Osteoblast (primary cell): ENCODE results near the gene CCDC28A. TPM values are rescaled to one million over a fixed set of nuclear protein-coding genes. Genes with fewer than 3 reads are reported as not detected.
A peak's percentile ranks its signal among the peaks of the same experiment; 100 is the strongest.

Experiments used
- DNase-seq: peaks from one replicate; pipeline ENCODE4 v3.0.0; 2011; ENCODE audit warnings: low spot score, mixed read lengths; ENCODE audit not compliant: insufficient read length; ENCODE audit errors: missing footprints
- H2AFZ ChIP-seq: 2 replicates; pipeline ENCODE4 v1.6.0; 2011; ENCODE audit warnings: mild to moderate bottlenecking, low read length
- H3K27ac ChIP-seq: 2 replicates; pipeline ENCODE4 v1.5.1; 2011; ENCODE audit warnings: mild to moderate bottlenecking, low read depth, low read length, moderate library complexity
- H3K27me3 ChIP-seq: 2 replicates; pipeline ENCODE4 v1.6.0; 2012; ENCODE audit warnings: mild to moderate bottlenecking, control low read depth, inconsistent platforms, low read length, moderate library complexity; ENCODE audit not compliant: insufficient read depth
- H3K36me3 ChIP-seq: 2 replicates; pipeline ENCODE4 v1.5.1; 2011; ENCODE audit warnings: mild to moderate bottlenecking, low read length, control low read depth, moderate library complexity; ENCODE audit not compliant: insufficient read depth
- H3K4me1 ChIP-seq: 2 replicates; pipeline ENCODE4 v1.5.1; 2011; ENCODE audit warnings: mild to moderate bottlenecking, low read length, control low read depth, moderate library complexity; ENCODE audit not compliant: insufficient read depth
- H3K4me2 ChIP-seq: 2 replicates; pipeline ENCODE4 v1.6.0; 2011; ENCODE audit warnings: mild to moderate bottlenecking, low read length; ENCODE audit not compliant: insufficient read depth
- H3K4me3 ChIP-seq: fragments of 200-600 bp; sonication (generic); 3 replicates; pipeline ENCODE4 v1.5.1; 2012; ENCODE audit warnings: mild to moderate bottlenecking, low read length, inconsistent platforms; ENCODE audit not compliant: insufficient read depth
- H3K79me2 ChIP-seq: 2 replicates; pipeline ENCODE4 v1.6.0; 2012; ENCODE audit warnings: mild to moderate bottlenecking, low read length, control low read depth, inconsistent platforms; ENCODE audit not compliant: insufficient read depth
- H3K9me3 ChIP-seq: 2 replicates; pipeline ENCODE4 v1.5.1; 2011; ENCODE audit warnings: low read depth, low read length, control low read depth
- H4K20me1 ChIP-seq: 2 replicates; pipeline ENCODE4 v1.6.0; 2012; ENCODE audit warnings: mild to moderate bottlenecking, low read length, control low read depth; ENCODE audit not compliant: insufficient read depth
- total RNA-seq: library from RNA; depleted of rRNA; stranded (reverse); fragments of >200 nt; gene quantifications from 2 replicates; pipeline ENCODE4 v1.2.3, GENCODE V29; 2012
- TF ChIP-seq, protein P1 (sequence below): IDR thresholded peaks from 2 replicates; pipeline ENCODE4 v1.5.1; 2011; ENCODE audit warnings: mild to moderate bottlenecking, low read depth, low read length, moderate library complexity; ENCODE audit errors: extremely low read depth

CCDC28A gene
- total RNA-seq, 1 donor = 11.2 TPM

DNA sequence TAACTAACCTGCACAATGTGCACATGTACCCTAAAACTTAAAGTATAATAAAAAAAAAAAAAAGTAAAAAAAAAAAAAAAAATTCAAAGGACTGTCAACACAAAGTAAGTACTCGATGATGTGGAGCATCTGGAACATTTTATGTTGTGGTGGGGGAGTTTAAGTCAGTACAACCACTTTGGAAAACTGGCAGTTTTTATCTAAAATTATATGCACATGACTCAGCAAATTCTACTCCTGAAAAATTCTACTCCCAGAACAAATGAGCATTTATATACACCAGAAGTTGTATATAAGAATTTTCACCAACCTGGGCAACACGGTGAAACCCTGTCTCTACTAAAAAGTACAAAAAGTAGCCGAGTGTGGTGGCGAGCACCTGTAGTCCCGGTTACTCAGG lies 36.9 kb upstream of the CCDC28A start:
- no peak for DNase-seq
- H3K36me3 ChIP-seq = no peaks in the 10 kb centered on the region
- no peak overlapping the region for H3K4me2 ChIP-seq
- H3K79me2 ChIP-seq = no peaks in the 10 kb centered on the region
- no peaks in the 10 kb centered on the region for H4K20me1 ChIP-seq
- no peaks in the 10 kb centered on the region for H3K9me3 ChIP-seq
- TF ChIP-seq, protein P1, sequence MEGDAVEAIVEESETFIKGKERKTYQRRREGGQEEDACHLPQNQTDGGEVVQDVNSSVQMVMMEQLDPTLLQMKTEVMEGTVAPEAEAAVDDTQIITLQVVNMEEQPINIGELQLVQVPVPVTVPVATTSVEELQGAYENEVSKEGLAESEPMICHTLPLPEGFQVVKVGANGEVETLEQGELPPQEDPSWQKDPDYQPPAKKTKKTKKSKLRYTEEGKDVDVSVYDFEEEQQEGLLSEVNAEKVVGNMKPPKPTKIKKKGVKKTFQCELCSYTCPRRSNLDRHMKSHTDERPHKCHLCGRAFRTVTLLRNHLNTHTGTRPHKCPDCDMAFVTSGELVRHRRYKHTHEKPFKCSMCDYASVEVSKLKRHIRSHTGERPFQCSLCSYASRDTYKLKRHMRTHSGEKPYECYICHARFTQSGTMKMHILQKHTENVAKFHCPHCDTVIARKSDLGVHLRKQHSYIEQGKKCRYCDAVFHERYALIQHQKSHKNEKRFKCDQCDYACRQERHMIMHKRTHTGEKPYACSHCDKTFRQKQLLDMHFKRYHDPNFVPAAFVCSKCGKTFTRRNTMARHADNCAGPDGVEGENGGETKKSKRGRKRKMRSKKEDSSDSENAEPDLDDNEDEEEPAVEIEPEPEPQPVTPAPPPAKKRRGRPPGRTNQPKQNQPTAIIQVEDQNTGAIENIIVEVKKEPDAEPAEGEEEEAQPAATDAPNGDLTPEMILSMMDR = no peak
- no peaks in the 10 kb centered on the region for H3K4me1 ChIP-seq
- H3K4me3 ChIP-seq = no peak overlapping the region
- no peak overlapping the region for H3K27ac ChIP-seq
- no peak overlapping the region for H2AFZ ChIP-seq
- no peaks in the 10 kb centered on the region for H3K27me3 ChIP-seq

DNA sequence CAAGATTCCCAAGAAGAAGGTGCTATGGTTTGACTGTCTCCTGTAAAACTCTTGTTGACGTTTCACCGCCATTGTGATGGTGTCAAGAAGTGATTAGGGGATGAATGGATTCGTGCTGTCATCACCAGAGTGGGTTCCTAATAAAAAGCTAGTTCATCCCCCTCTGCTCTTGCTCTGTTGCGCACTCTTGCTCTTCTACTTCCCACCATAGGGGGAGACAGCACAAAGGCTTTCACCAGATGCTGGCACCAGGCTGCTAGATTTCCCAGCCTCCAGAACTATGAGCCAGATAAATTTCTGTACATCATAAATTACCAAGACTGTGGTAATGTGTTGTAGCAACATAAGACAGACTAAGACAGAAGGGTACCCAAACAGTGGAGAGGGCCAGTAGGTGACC lies 21.6 kb upstream of the CCDC28A start:
- Histone ChIP-seq H3K36me3 (no peaks in the 10 kb centered on the region), H3K9me3 (no peaks in the 10 kb centered on the region), H3K4me2 (no peak overlapping the region), H3K27ac (no peak overlapping the region), H3K27me3 (no peaks in the 10 kb centered on the region), H3K4me1 (no peaks in the 10 kb centered on the region), H3K4me3 (no peak overlapping the region), H2AFZ (no peak overlapping the region), H3K79me2 (no peaks in the 10 kb centered on the region), H4K20me1 (no peaks in the 10 kb centered on the region)
- TF ChIP-seq, protein P1 = no peak
- DNase-seq = no peak

DNA sequence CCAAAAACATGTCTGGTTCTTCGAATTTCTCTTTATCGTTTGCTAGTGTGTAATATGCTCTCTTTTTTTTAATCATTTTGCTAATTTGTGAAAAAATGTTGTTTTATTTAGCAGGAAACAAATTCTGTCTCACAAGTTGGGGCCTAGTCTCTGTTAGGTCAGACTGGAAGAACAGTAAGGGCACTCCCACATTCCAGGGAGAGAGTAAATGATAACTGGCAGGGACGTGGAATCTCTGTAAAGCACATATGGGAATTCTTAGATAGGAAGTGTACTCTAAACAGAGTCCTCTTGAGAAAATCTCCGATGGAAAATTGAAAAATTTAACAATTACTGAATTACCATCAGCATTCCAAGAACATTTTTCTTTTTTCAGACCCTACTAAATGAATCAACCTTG lies 16.4 kb upstream of the CCDC28A start:
- peak; percentile 38 for DNase-seq
- no peak overlapping the region for H3K4me2 ChIP-seq
- no peak overlapping the region for H3K27ac ChIP-seq
- H4K20me1 ChIP-seq = no peaks in the 10 kb centered on the region
- no peaks in the 10 kb centered on the region for H3K27me3 ChIP-seq
- H3K36me3 ChIP-seq = no peaks in the 10 kb centered on the region
- H3K4me3 ChIP-seq = no peak overlapping the region
- H2AFZ ChIP-seq = no peak overlapping the region
- H3K79me2 ChIP-seq = no peaks in the 10 kb centered on the region
- H3K9me3 ChIP-seq = no peaks in the 10 kb centered on the region
- H3K4me1 ChIP-seq = no peaks in the 10 kb centered on the region
- TF ChIP-seq, protein P1 = no peak

DNA sequence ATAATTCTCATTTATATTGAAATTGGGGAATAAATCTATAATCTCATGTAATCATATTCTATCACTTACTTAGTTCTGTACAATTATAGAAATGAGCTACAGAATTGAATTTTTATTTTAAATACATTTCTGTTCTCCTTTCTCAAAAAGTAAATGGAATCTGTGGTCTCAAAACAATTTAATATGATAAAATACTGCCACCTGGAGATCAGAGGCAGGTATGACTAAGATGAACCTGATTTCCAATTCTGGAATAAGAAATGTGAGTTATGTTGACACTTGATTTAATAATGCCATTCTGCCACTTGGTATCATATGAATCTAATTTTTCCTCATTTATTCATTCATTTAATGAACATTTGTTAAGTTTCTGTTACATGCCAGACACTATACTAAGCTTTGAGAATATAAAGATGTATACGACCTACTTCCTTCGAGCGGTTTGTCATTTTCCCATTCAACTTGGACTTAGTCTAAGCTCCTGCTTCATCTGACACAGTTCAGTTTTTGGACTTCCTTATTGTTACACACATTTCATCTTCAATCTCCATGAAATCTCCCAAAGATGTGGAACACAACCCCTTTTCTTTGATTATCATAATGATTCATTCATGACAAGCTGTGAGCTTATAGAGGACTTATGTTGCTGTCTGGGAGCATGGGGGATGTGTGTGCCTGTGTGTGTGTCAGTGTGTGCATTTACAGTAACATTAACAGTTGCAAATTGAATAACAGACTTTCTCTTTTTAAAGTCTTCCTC lies 7.5 kb upstream of the CCDC28A start:
- no peak overlapping the region for H3K4me2 ChIP-seq
- H3K4me1 ChIP-seq = no peaks in the 10 kb centered on the region
- peak; percentile 14 for DNase-seq
- H3K27ac ChIP-seq = no peak overlapping the region
- H3K4me3 ChIP-seq = no peak overlapping the region
- no peaks in the 10 kb centered on the region for H3K27me3 ChIP-seq
- H4K20me1 ChIP-seq = no peaks in the 10 kb centered on the region
- no peak overlapping the region for H2AFZ ChIP-seq
- H3K36me3 ChIP-seq = no peaks in the 10 kb centered on the region
- H3K79me2 ChIP-seq = no peaks in the 10 kb centered on the region
- TF ChIP-seq, protein P1 = peak; percentile 67
- no peaks in the 10 kb centered on the region for H3K9me3 ChIP-seq
